Breast epithelium (tissue), 3 donors: ENCODE results near the gene COL25A1.

Experiments
- POLR2A ChIP-seq: fragments of 450-650 bp; IDR thresholded peaks from one replicate; pipeline ENCODE4 v1.6.1; 2016; ENCODE audit warnings: antibody characterized with exemption, mild to moderate bottlenecking, moderate library complexity
- POLR2AphosphoS5 ChIP-seq, 3 donors: sonication (generic); formaldehyde crosslinking; IDR thresholded peaks; one replicate each; pipeline ENCODE4 v1.6.1; 2017; ENCODE audit warnings: antibody characterized with exemption in 3 of 3
- TF ChIP-seq, protein P1 (sequence below), 3 donors: fragments of 450-650 bp; IDR thresholded peaks; one replicate each; pipeline ENCODE4 v1.5.1; 2016 to 2017; ENCODE audit warnings: antibody characterized with exemption in 3 of 3, mild to moderate bottlenecking in 3 of 3, moderate library complexity in 3 of 3

DNA sequence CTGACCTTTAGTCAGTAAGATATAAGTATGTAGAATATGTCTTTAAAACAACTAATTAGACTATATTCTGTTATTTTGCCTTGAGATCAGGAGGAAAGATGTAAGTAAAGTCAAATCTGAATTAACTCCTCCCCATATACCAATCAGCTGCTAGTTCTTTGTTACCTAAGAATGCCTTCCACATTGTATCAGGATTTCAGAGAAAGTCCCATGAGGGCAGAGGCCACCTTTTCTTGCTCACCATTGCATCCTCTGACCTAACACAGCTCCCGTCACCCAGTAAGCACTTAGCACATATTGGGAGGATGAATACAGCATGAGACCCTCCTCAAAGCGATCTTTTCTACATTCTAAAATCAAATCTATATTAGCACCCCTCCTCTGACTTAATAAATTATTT, 87.0 kb downstream of the COL25A1 start:
- no peak for TF ChIP-seq POLR2AphosphoS5 (IDR thresholded peaks at IDR 0.05)
- TF ChIP-seq, protein P1, sequence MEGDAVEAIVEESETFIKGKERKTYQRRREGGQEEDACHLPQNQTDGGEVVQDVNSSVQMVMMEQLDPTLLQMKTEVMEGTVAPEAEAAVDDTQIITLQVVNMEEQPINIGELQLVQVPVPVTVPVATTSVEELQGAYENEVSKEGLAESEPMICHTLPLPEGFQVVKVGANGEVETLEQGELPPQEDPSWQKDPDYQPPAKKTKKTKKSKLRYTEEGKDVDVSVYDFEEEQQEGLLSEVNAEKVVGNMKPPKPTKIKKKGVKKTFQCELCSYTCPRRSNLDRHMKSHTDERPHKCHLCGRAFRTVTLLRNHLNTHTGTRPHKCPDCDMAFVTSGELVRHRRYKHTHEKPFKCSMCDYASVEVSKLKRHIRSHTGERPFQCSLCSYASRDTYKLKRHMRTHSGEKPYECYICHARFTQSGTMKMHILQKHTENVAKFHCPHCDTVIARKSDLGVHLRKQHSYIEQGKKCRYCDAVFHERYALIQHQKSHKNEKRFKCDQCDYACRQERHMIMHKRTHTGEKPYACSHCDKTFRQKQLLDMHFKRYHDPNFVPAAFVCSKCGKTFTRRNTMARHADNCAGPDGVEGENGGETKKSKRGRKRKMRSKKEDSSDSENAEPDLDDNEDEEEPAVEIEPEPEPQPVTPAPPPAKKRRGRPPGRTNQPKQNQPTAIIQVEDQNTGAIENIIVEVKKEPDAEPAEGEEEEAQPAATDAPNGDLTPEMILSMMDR (IDR thresholded peaks at IDR 0.05), result no peak
- TF ChIP-seq POLR2A, result no peak
